Karpas-422 (cell line): ENCODE data around the gene TRPM3. TPM values are rescaled to one million over a fixed set of nuclear protein-coding genes. Genes with fewer than 3 reads are reported as not detected.

Source experiments
- DNase-seq: peaks from one replicate; pipeline ENCODE4 v3.0.0-alpha.2; 2015
- H2AFZ ChIP-seq: fragments of 200-600 bp; sonication (generic); 2 replicates; pipeline ENCODE4 v1.6.1; 2014; ENCODE audit warnings: antibody characterized with exemption, low read length, mixed read lengths
- H3K27ac ChIP-seq: fragments of 200-600 bp; sonication (generic); 2 replicates; pipeline ENCODE4 v1.5.1; 2014; ENCODE audit warnings: mild to moderate bottlenecking, low read length, moderate library complexity
- H3K27me3 ChIP-seq: fragments of 200-600 bp; sonication (generic); 2 replicates; pipeline ENCODE4 v1.6.1; 2014; ENCODE audit warnings: low read length, mixed read lengths
- H3K36me3 ChIP-seq: fragments of 200-600 bp; sonication (generic); 2 replicates; pipeline ENCODE4 v1.6.1; 2014; ENCODE audit warnings: low read length, mixed read lengths; ENCODE audit not compliant: insufficient read depth
- H3K4me1 ChIP-seq: fragments of 200-600 bp; sonication (generic); 2 replicates; pipeline ENCODE4 v1.6.1; 2014; ENCODE audit warnings: mild to moderate bottlenecking, low read length, mixed read lengths
- H3K4me2 ChIP-seq: fragments of 200-600 bp; sonication (generic); 2 replicates; pipeline ENCODE4 v1.6.1; 2014; ENCODE audit warnings: low read length, low read depth, mild to moderate bottlenecking; ENCODE audit not compliant: poor library complexity, severe bottlenecking
- H3K4me3 ChIP-seq: fragments of 200-600 bp; sonication (generic); 2 replicates; pipeline ENCODE4 v1.5.1; 2014; ENCODE audit warnings: mild to moderate bottlenecking, antibody characterized with exemption, low read length, mixed read lengths
- H3K79me2 ChIP-seq: fragments of 200-600 bp; sonication (generic); 2 replicates; pipeline ENCODE4 v1.6.1; 2014; ENCODE audit warnings: mild to moderate bottlenecking, low read length, mixed read lengths
- H3K9ac ChIP-seq: fragments of 200-600 bp; sonication (generic); 2 replicates; pipeline ENCODE4 v1.6.0; 2014; ENCODE audit warnings: low read length
- H3K9me2 ChIP-seq: fragments of 200-600 bp; sonication (generic), shearing (Covaris generic); replicated peaks from 2 replicates; pipeline ENCODE4 v1.6.0; 2014; ENCODE audit warnings: mild to moderate bottlenecking, low read length, moderate library complexity; ENCODE audit not compliant: insufficient read depth
- H3K9me3 ChIP-seq: fragments of 300-700, 200-600 bp; sonication (generic); 2 replicates; pipeline ENCODE4 v1.6.1; 2014; ENCODE audit warnings: low read length, mixed read lengths
- H4K20me1 ChIP-seq: fragments of 200-600 bp; sonication (generic); 2 replicates; pipeline ENCODE4 v1.6.1; 2014; ENCODE audit warnings: mild to moderate bottlenecking, antibody characterized with exemption, low read length, low read depth; ENCODE audit not compliant: insufficient read depth
- total RNA-seq: library from RNA; depleted of rRNA; stranded (reverse); fragments of >200 nt; shearing (Covaris generic); gene quantifications from 2 replicates; pipeline ENCODE4 v1.2.3, GENCODE V29; 2014; ENCODE audit warnings: low replicate concordance

The TRPM3 gene
- total RNA-seq, 1 experiment from 2014 or later = not detected

GRCh38 chr9:71118324-71118723 lies 3.1 kb downstream of the TRPM3 start:
- Histone ChIP-seq H4K20me1 (no peaks in the 10 kb centered on the region), H3K4me2 (no peak overlapping the region), H3K79me2 (no peaks in the 10 kb centered on the region), H3K4me3 (no peak overlapping the region), H3K9ac (no peak overlapping the region), H3K36me3 (no peaks in the 10 kb centered on the region), H3K27ac (no peak overlapping the region), H3K27me3 (no peaks in the 10 kb centered on the region), H3K4me1 (no peaks in the 10 kb centered on the region), H3K9me3 (no peaks in the 10 kb centered on the region), H2AFZ (no peak overlapping the region), H3K9me2 (no peaks in the 10 kb centered on the region)
- DNase-seq = no peak

- Histone ChIP-seq H3K9ac (no peak overlapping the region), H3K9me3 (no peaks in the 10 kb centered on the region), H2AFZ (no peak overlapping the region), H3K36me3 (no peaks in the 10 kb centered on the region), H3K27ac (no peak overlapping the region), H3K4me3 (no peak overlapping the region), H3K9me2 (no peaks in the 10 kb centered on the region), H3K4me2 (no peak overlapping the region), H3K4me1 (no peaks in the 10 kb centered on the region), H4K20me1 (no peaks in the 10 kb centered on the region), H3K27me3 (no peaks in the 10 kb centered on the region), H3K79me2 (no peaks in the 10 kb centered on the region)
- DNase-seq = no peak
These were observed 5.9 kb downstream of the TRPM3 start for GRCh38 chr9:71115448-71115975.

GRCh38 chr9:71112866-71113265 lies 8.6 kb downstream of the TRPM3 start:
- no peak overlapping the region for H3K4me3 ChIP-seq
- H2AFZ ChIP-seq = no peak overlapping the region
- DNase-seq = no peak
- no peaks in the 10 kb centered on the region for H4K20me1 ChIP-seq
- H3K27ac ChIP-seq = no peak overlapping the region
- H3K79me2 ChIP-seq = no peaks in the 10 kb centered on the region
- no peaks in the 10 kb centered on the region for H3K27me3 ChIP-seq
- no peaks in the 10 kb centered on the region for H3K36me3 ChIP-seq
- no peaks in the 10 kb centered on the region for H3K9me3 ChIP-seq
- no peak overlapping the region for H3K4me2 ChIP-seq
- no peaks in the 10 kb centered on the region for H3K4me1 ChIP-seq
- no peaks in the 10 kb centered on the region for H3K9me2 ChIP-seq
- H3K9ac ChIP-seq = no peak overlapping the region

GRCh38 chr9:71108937-71109336 lies 12.5 kb downstream of the TRPM3 start:
- Histone ChIP-seq H3K9me2 (no peaks in the 10 kb centered on the region), H4K20me1 (no peaks in the 10 kb centered on the region), H3K36me3 (no peaks in the 10 kb centered on the region), H3K79me2 (no peaks in the 10 kb centered on the region), H3K27ac (no peak overlapping the region), H3K4me3 (no peak overlapping the region), H3K4me2 (no peak overlapping the region), H3K9ac (no peak overlapping the region), H3K4me1 (no peaks in the 10 kb centered on the region), H3K9me3 (no peaks in the 10 kb centered on the region), H3K27me3 (no peaks in the 10 kb centered on the region), H2AFZ (no peak overlapping the region)
- DNase-seq = no peak

GRCh38 chr9:71106992-71107391 lies 14.4 kb downstream of the TRPM3 start:
- H2AFZ ChIP-seq = no peak overlapping the region
- no peaks in the 10 kb centered on the region for H3K9me2 ChIP-seq
- H3K4me1 ChIP-seq = no peaks in the 10 kb centered on the region
- H3K27ac ChIP-seq = no peak overlapping the region
- H3K36me3 ChIP-seq = no peaks in the 10 kb centered on the region
- no peaks in the 10 kb centered on the region for H4K20me1 ChIP-seq
- no peak overlapping the region for H3K9ac ChIP-seq
- DNase-seq = no peak
- no peak overlapping the region for H3K4me2 ChIP-seq
- H3K79me2 ChIP-seq = no peaks in the 10 kb centered on the region
- no peaks in the 10 kb centered on the region for H3K9me3 ChIP-seq
- H3K4me3 ChIP-seq = no peak overlapping the region
- H3K27me3 ChIP-seq = no peaks in the 10 kb centered on the region

- H3K9ac ChIP-seq = no peak overlapping the region
- H3K9me2 ChIP-seq = no peaks in the 10 kb centered on the region
- H3K4me3 ChIP-seq = no peak overlapping the region
- H3K27me3 ChIP-seq = no peaks in the 10 kb centered on the region
- H3K36me3 ChIP-seq = no peaks in the 10 kb centered on the region
- H3K79me2 ChIP-seq = no peaks in the 10 kb centered on the region
- no peaks in the 10 kb centered on the region for H3K4me1 ChIP-seq
- no peak for DNase-seq
- H3K27ac ChIP-seq = no peak overlapping the region
- H3K4me2 ChIP-seq = no peak overlapping the region
- H3K9me3 ChIP-seq = no peaks in the 10 kb centered on the region
- no peak overlapping the region for H2AFZ ChIP-seq
- H4K20me1 ChIP-seq = no peaks in the 10 kb centered on the region
These were observed 16.2 kb downstream of the TRPM3 start for GRCh38 chr9:71105192-71105591.

GRCh38 chr9:71098801-71099200 lies 22.6 kb downstream of the TRPM3 start:
- H3K4me2 ChIP-seq = no peak overlapping the region
- H3K9me2 ChIP-seq = no peaks in the 10 kb centered on the region
- H3K79me2 ChIP-seq = no peaks in the 10 kb centered on the region
- no peaks in the 10 kb centered on the region for H3K4me1 ChIP-seq
- no peak overlapping the region for H3K9ac ChIP-seq
- no peak overlapping the region for H3K4me3 ChIP-seq
- no peak overlapping the region for H2AFZ ChIP-seq
- H3K9me3 ChIP-seq = no peaks in the 10 kb centered on the region
- H3K36me3 ChIP-seq = no peaks in the 10 kb centered on the region
- H4K20me1 ChIP-seq = no peaks in the 10 kb centered on the region
- DNase-seq = no peak
- H3K27ac ChIP-seq = no peak overlapping the region
- H3K27me3 ChIP-seq = no peaks in the 10 kb centered on the region

GRCh38 chr9:71097671-71098070 lies 23.8 kb downstream of the TRPM3 start:
- Histone ChIP-seq H4K20me1 (no peaks in the 10 kb centered on the region), H3K9me2 (no peaks in the 10 kb centered on the region), H3K9ac (no peak overlapping the region), H3K4me2 (no peak overlapping the region), H3K27me3 (no peaks in the 10 kb centered on the region), H3K36me3 (no peaks in the 10 kb centered on the region), H3K27ac (no peak overlapping the region), H3K79me2 (no peaks in the 10 kb centered on the region), H2AFZ (no peak overlapping the region), H3K4me1 (no peaks in the 10 kb centered on the region), H3K4me3 (no peak overlapping the region), H3K9me3 (no peaks in the 10 kb centered on the region)
- no peak for DNase-seq
